Measurements from ENCODE around the gene MECR. TPM values are rescaled to one million over a fixed set of nuclear protein-coding genes. Genes with fewer than 3 reads are reported as not detected.

MECR gene
- polyA plus RNA-seq, 1 of the 3 experiments (the other 2 are of a cell fraction) = 38.3 TPM

- Histone ChIP-seq H4K20me1 (ENCODE audit: insufficient read depth) (no peaks in the 10 kb centered on the region), H3K9ac (no peak overlapping the region), H3K36me3 (replicated peaks in 1 of 2; ENCODE audit: control insufficient read depth in 1 of 2, insufficient read depth in 2 of 2, low read length in 1 of 2) (peaks cover 4 to 5% of the 10 kb centered on the region in 2 experiments), H3K4me1 (ENCODE audit: control insufficient read depth in 1 of 2, insufficient read depth in 2 of 2, low read depth in 1 of 2, low read length in 1 of 2) (peaks cover 9 to 10% of the 10 kb centered on the region in 2 experiments; a peak in 2 of 4 replicates), H3F3A (replicated peaks; ENCODE audit: insufficient read depth) (no peaks in the 10 kb centered on the region), H3K27me3 (ENCODE audit: insufficient read depth) (no peaks in the 10 kb centered on the region), H3K4me3 (ENCODE audit: low read depth in 2 of 2, low read length in 1 of 2) (no peak overlapping the region), H3K9me3 (no peaks in the 10 kb centered on the region), H3K9me2 (no peaks in the 10 kb centered on the region), H3K27ac (ENCODE audit: low read depth in 2 of 2, low read length in 1 of 2) (no peak overlapping the region), H3K79me2 (ENCODE audit: insufficient read depth) (no peaks in the 10 kb centered on the region), H3K4me2 (no peak overlapping the region), H2AFZ (ENCODE audit: low read depth) (no peak overlapping the region)
- ChIA-PET POLR2A (no interaction called here), CTCF (interaction anchor here (0.6 to 5.8 kb wide), 4 partner anchors 9 to 1514 kb away, joined by 3 to 37 read pairs (median 4); no protein-coding TSS in a partner anchor)
- no peak for DNase-seq
- WGBS (ENCODE audit: low lambda C conversion rate) = 94% methylated on average over 6 of the region's 8 CpGs
- TF ChIP-seq MXI1 (IDR thresholded peaks at IDR 0.05; ENCODE audit: low read depth, low read length) = no peak
- no peak for TF ChIP-seq CTCF (IDR thresholded peaks at IDR 0.05)
- TF ChIP-seq ELF1 (IDR thresholded peaks at IDR 0.05) = no peak
- no peak for TF ChIP-seq REST (IDR thresholded peaks at IDR 0.05; ENCODE audit: low read depth, low read length)
- no peak for TF ChIP-seq NFIC (IDR thresholded peaks at IDR 0.05; ENCODE audit: borderline replicate concordance)
Measured at GRCh38 chr1:29193879-29194455, 36.8 kb downstream of the MECR start.

GRCh38 chr1:29190718-29191117 lies 40.0 kb downstream of the MECR start:
- H3K27me3 ChIP-seq (ENCODE audit: insufficient read depth) = no peaks in the 10 kb centered on the region
- CTCF ChIA-PET = interaction anchor here (1.4 to 1.6 kb wide), 2 partner anchors 12 to 309 kb away, joined by 5 read pairs; no protein-coding TSS in a partner anchor

More at GRCh38 chr1:29190718-29191117, 40.0 kb downstream of the MECR start:
- Histone ChIP-seq H3F3A (replicated peaks; ENCODE audit: insufficient read depth) (no peaks in the 10 kb centered on the region), H3K9ac (no peak overlapping the region), H3K4me2 (no peak overlapping the region), H3K36me3 (replicated peaks in 1 of 2; ENCODE audit: control insufficient read depth in 1 of 2, insufficient read depth in 2 of 2, low read length in 1 of 2) (peaks cover 4 to 5% of the 10 kb centered on the region in 2 experiments), H3K4me3 (ENCODE audit: low read depth in 2 of 2, low read length in 1 of 2) (no peak overlapping the region), H2AFZ (ENCODE audit: low read depth) (no peak overlapping the region), H3K27ac (ENCODE audit: low read depth in 2 of 2, low read length in 1 of 2) (no peak overlapping the region), H4K20me1 (ENCODE audit: insufficient read depth) (no peaks in the 10 kb centered on the region), H3K79me2 (ENCODE audit: insufficient read depth) (no peaks in the 10 kb centered on the region), H3K9me3 (no peaks in the 10 kb centered on the region), H3K9me2 (no peaks in the 10 kb centered on the region), H3K4me1 (ENCODE audit: control insufficient read depth in 1 of 2, insufficient read depth in 2 of 2, low read depth in 1 of 2, low read length in 1 of 2) (no peaks in the 10 kb centered on the region)
- TF ChIP-seq FOXM1 (IDR thresholded peaks at IDR 0.05; ENCODE audit: low read depth) (no peak), CTCF (IDR thresholded peaks at IDR 0.05) (no peak), TEAD4 (IDR thresholded peaks at IDR 0.05; ENCODE audit: borderline replicate concordance, insufficient read depth) (no peak), USF2 (IDR thresholded peaks at IDR 0.05; ENCODE audit: borderline replicate concordance, low read depth, low read length) (no peak), FOXJ3 (CRISPR knock-in tag; IDR thresholded peaks at IDR 0.05) (no peak), EZH2phosphoT487 (IDR thresholded peaks at IDR 0.05; ENCODE audit: borderline replicate concordance, low read depth) (no peak), IRF3 (IDR thresholded peaks at IDR 0.05; ENCODE audit: low read depth, low read length) (no peak)
- POLR2A ChIA-PET = interaction anchor here (1.2 kb wide), 1 partner anchor 9 kb away, joined by 3 read pairs; the partner anchor contains the start of gene SRSF4
- over 99% methylated on average over 6 of the region's 6 CpGs for WGBS (ENCODE audit: low lambda C conversion rate)
- DNase-seq = no peak
